ENCODE data around the gene SPTBN4. TPM values are rescaled to one million over a fixed set of nuclear protein-coding genes. Genes with fewer than 3 reads are reported as not detected.
A peak's percentile ranks its signal among the peaks of the same experiment; 100 is the strongest.
"Not testable (repeated sequence)": the region's sequence is repeated elsewhere in the genome, so short reads cannot be mapped to it uniquely, and the experiment has no call there.

The SPTBN4 gene
- total and polyA plus RNA-seq, 2 experiments from 2014 or later = 0.67 to 1.3 TPM

GRCh38 chr19:40423938-40424337 is 42.9 kb upstream of the SPTBN4 start:
- peak overlapping the region; percentile 39 for H3K4me3 ChIP-seq
- peak overlapping the region; percentile 99 for H3K27ac ChIP-seq

GRCh38 chr19:40424637-40425449 is 42.0 kb upstream of the SPTBN4 start:
- peaks cover 17% of the 10 kb centered on the region for H3K4me1 ChIP-seq (ENCODE audit: insufficient read depth)
- TF ChIP-seq CTCF (IDR thresholded peaks at IDR 0.05; ENCODE audit: poor library complexity) (no peak), EZH2phosphoT487 (IDR thresholded peaks at IDR 0.05; ENCODE audit: low read depth, severe bottlenecking, unreplicated experiment) (no peak), EZH2 (IDR thresholded peaks at IDR 0.05; ENCODE audit: borderline replicate concordance) (no peak)
- H3K27ac ChIP-seq = peak overlapping the region; percentile 99
- peak overlapping the region; percentile 39 for H3K4me3 ChIP-seq
- 2% methylated on average over 20 of the region's 28 CpGs for WGBS (ENCODE audit: low lambda C conversion rate, missing lambda C conversion rate)
- no peaks in the 10 kb centered on the region for H3K9me3 ChIP-seq (ENCODE audit: low read depth)
- H3K27me3 ChIP-seq = no peaks in the 10 kb centered on the region
- no peaks in the 10 kb centered on the region for H3K36me3 ChIP-seq (replicated peaks; ENCODE audit: insufficient read depth, low read depth)
- DNase-seq (ENCODE audit: low spot score) = no peak
- peaks cover 33% of the 10 kb centered on the region for H3K79me2 ChIP-seq
- H2AFZ ChIP-seq = peak overlapping the region; percentile 44
- no peaks in the 10 kb centered on the region for H4K20me1 ChIP-seq (ENCODE audit: insufficient read depth, poor library complexity, severe bottlenecking)
- no peaks in the 10 kb centered on the region for H3K9me2 ChIP-seq (replicated peaks; ENCODE audit: insufficient read depth)
- peak overlapping the region; percentile 95 for H3K4me2 ChIP-seq

More at GRCh38 chr19:40423938-40424337, 42.9 kb upstream of the SPTBN4 start:
- Histone ChIP-seq H3K79me2 (peaks cover 33% of the 10 kb centered on the region), H3K27me3 (no peaks in the 10 kb centered on the region), H4K20me1 (ENCODE audit: insufficient read depth, poor library complexity, severe bottlenecking) (no peaks in the 10 kb centered on the region), H2AFZ (no peak overlapping the region), H3K9me3 (ENCODE audit: low read depth) (no peaks in the 10 kb centered on the region), H3K4me1 (ENCODE audit: insufficient read depth) (peaks cover 17% of the 10 kb centered on the region), H3K9me2 (replicated peaks; ENCODE audit: insufficient read depth) (no peaks in the 10 kb centered on the region), H3K36me3 (replicated peaks; ENCODE audit: insufficient read depth, low read depth) (no peaks in the 10 kb centered on the region), H3K4me2 (peak overlapping the region; percentile 95)
- DNase-seq (ENCODE audit: low spot score) = no peak
- WGBS (ENCODE audit: low lambda C conversion rate, missing lambda C conversion rate) = 96% methylated on average over 6 of the region's 6 CpGs
- TF ChIP-seq CTCF (IDR thresholded peaks at IDR 0.05; ENCODE audit: poor library complexity) (no peak), EZH2 (IDR thresholded peaks at IDR 0.05; ENCODE audit: borderline replicate concordance) (no peak), EZH2phosphoT487 (IDR thresholded peaks at IDR 0.05; ENCODE audit: low read depth, severe bottlenecking, unreplicated experiment) (no peak)

DNA sequence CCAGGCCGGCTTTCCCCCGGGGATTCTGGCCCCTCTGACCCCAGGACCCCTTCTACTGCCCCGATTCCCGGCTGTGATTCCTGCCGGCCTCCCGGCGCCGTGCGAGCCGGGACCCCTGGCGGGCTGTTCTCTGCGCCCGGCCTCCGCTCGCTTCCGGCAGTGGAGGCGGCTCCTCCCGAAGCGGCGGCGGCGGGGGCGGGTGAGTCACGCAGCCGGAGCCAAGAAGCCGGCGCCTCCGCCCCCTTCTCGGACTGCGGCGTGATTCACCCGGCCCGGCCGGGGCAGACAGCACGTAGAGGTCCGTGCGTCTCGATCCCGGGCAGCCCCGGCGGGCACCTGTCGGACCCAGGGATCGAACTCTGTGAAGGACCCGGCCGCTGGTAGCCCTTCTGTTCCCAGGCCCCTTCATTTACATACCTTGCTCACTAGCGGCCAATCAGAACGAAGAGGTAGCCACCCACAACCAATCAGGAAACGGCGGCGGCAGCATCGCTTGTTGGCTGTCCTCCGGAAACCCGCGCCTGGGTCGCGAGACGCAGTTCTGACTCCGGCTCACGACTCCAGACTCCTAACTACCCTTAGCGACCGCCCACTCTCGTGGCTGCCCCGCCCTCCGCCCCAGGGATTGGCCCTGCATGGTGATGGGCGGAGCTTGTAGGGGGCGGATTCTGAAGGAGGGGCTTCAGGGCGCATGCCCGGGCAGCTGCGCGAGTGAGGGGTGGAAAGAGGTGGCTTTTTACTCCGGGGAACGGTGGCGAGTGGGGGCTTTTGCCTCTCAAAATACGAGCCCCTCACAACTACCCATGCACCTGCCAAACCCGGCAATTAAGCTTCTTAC is 41.1 kb upstream of the SPTBN4 start, which contains the start of gene SERTAD1:
SERTAD1 (minus strand) TSS at position 543 of the 838 bp plus-strand sequence. CDS start 2,446 bp downstream, outside the sequence.
- H2AFZ ChIP-seq = peak within 1 kb of the TSS; percentile 55
- H3K4me1 ChIP-seq (ENCODE audit: insufficient read depth) = peaks cover 13% of the 10 kb centered on the region
- no peaks in the 10 kb centered on the region for H3K9me2 ChIP-seq (replicated peaks; ENCODE audit: insufficient read depth)
- peak within 1 kb of the TSS; percentile 39 for H3K4me3 ChIP-seq
- H3K27ac ChIP-seq = peak within 1 kb of the TSS; percentile 99
- H3K36me3 ChIP-seq (replicated peaks; ENCODE audit: insufficient read depth, low read depth) = no peaks in the 10 kb centered on the region
- no peaks in the 10 kb centered on the region for H4K20me1 ChIP-seq (ENCODE audit: insufficient read depth, poor library complexity, severe bottlenecking)
- peak within 1 kb of the TSS; percentile 95 for H3K4me2 ChIP-seq
- TF ChIP-seq CTCF (IDR thresholded peaks at IDR 0.05; ENCODE audit: poor library complexity) = peak; percentile 95
- no peak for TF ChIP-seq EZH2phosphoT487 (IDR thresholded peaks at IDR 0.05; ENCODE audit: low read depth, severe bottlenecking, unreplicated experiment)
- no peak for TF ChIP-seq EZH2 (IDR thresholded peaks at IDR 0.05; ENCODE audit: borderline replicate concordance)
- H3K79me2 ChIP-seq = peaks cover 33% of the 10 kb centered on the region
- no peaks in the 10 kb centered on the region for H3K27me3 ChIP-seq
- WGBS (ENCODE audit: low lambda C conversion rate, missing lambda C conversion rate) = under 1% methylated on average over 69 of the region's 75 CpGs
- H3K9me3 ChIP-seq (ENCODE audit: low read depth) = no peaks in the 10 kb centered on the region
- peak; percentile 100 for DNase-seq (ENCODE audit: low spot score)

GRCh38 chr19:40428197-40428596 is 38.6 kb upstream of the SPTBN4 start:
- not testable (repeated sequence) for H3K27ac ChIP-seq; H2AFZ ChIP-seq; H4K20me1 ChIP-seq (ENCODE audit: insufficient read depth, poor library complexity, severe bottlenecking); H3K4me2 ChIP-seq; DNase-seq (ENCODE audit: low spot score); H3K9me3 ChIP-seq (ENCODE audit: low read depth); H3K36me3 ChIP-seq (replicated peaks; ENCODE audit: insufficient read depth, low read depth); H3K9me2 ChIP-seq (replicated peaks; ENCODE audit: insufficient read depth); H3K4me3 ChIP-seq; H3K27me3 ChIP-seq
- WGBS (ENCODE audit: low lambda C conversion rate, missing lambda C conversion rate) = 98% methylated on average over 7 of the region's 7 CpGs
- Histone ChIP-seq H3K79me2 (peaks cover 33% of the 10 kb centered on the region), H3K4me1 (ENCODE audit: insufficient read depth) (peaks cover 15% of the 10 kb centered on the region)

DNA sequence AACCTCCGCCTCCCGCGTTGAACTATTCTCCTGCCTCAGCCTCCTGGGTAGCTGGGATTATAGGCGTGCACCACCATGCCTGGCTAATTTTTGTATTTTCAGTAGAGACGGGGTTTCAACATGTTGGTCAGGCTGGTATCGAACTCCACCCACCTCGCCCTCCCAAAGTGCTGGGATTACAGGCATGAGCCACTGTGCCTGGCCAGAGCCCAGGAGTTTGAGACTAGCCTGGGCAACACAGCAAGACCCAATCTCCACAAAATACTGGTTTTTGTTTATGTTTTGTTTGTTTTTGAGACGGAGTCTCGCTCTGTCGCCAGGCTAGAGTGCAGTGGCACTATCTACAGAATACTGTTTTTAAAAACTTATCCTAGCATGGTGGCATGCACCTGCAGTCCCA is 36.6 kb upstream of the SPTBN4 start:
- Histone ChIP-seq H3K79me2 (peaks cover 14% of the 10 kb centered on the region), H3K4me1 (ENCODE audit: insufficient read depth) (peaks cover 19% of the 10 kb centered on the region)
- not testable (repeated sequence) for H4K20me1 ChIP-seq (ENCODE audit: insufficient read depth, poor library complexity, severe bottlenecking); H2AFZ ChIP-seq; H3K9me3 ChIP-seq (ENCODE audit: low read depth); H3K9me2 ChIP-seq (replicated peaks; ENCODE audit: insufficient read depth); H3K36me3 ChIP-seq (replicated peaks; ENCODE audit: insufficient read depth, low read depth); H3K27me3 ChIP-seq; H3K27ac ChIP-seq; DNase-seq (ENCODE audit: low spot score); H3K4me3 ChIP-seq; H3K4me2 ChIP-seq
- WGBS (ENCODE audit: low lambda C conversion rate, missing lambda C conversion rate) = 97% methylated on average over 10 of the region's 10 CpGs
